Nephron progenitor cell (in vitro differentiated cells): ENCODE data around the gene GATA5.

Experiments
- DNase-seq: peaks from one replicate; pipeline ENCODE4 v3.0.0; 2021
- H3K27ac Mint-ChIP-seq: 2 replicates; pipeline ENCODE4 v1.8.0; 2021; ENCODE audit warnings: mild to moderate bottlenecking, moderate library complexity, mixed read lengths
- H3K27me3 Mint-ChIP-seq: 2 replicates; pipeline ENCODE4 v1.8.0; 2021; ENCODE audit warnings: mild to moderate bottlenecking, low read depth, mixed read lengths; ENCODE audit not compliant: poor library complexity
- H3K36me3 Mint-ChIP-seq: 2 replicates; pipeline ENCODE4 v1.8.0; 2021; ENCODE audit warnings: low read depth, mixed read lengths
- H3K4me1 Mint-ChIP-seq: 2 replicates; pipeline ENCODE4 v1.8.0; 2021; ENCODE audit warnings: mixed read lengths
- H3K4me3 Mint-ChIP-seq: 2 replicates; pipeline ENCODE4 v1.8.0; 2021; ENCODE audit warnings: mild to moderate bottlenecking, moderate library complexity, mixed read lengths
- H3K9me3 Mint-ChIP-seq: 2 replicates; pipeline ENCODE4 v1.8.0; 2021; ENCODE audit warnings: mild to moderate bottlenecking, moderate library complexity, mixed read lengths
- CTCF ChIP-seq: fragments of 200-600 bp; sonication (generic); IDR thresholded peaks from 2 replicates; pipeline ENCODE4 v1.5.0; 2021; ENCODE audit warnings: antibody characterized with exemption

GATA5 gene

DNA sequence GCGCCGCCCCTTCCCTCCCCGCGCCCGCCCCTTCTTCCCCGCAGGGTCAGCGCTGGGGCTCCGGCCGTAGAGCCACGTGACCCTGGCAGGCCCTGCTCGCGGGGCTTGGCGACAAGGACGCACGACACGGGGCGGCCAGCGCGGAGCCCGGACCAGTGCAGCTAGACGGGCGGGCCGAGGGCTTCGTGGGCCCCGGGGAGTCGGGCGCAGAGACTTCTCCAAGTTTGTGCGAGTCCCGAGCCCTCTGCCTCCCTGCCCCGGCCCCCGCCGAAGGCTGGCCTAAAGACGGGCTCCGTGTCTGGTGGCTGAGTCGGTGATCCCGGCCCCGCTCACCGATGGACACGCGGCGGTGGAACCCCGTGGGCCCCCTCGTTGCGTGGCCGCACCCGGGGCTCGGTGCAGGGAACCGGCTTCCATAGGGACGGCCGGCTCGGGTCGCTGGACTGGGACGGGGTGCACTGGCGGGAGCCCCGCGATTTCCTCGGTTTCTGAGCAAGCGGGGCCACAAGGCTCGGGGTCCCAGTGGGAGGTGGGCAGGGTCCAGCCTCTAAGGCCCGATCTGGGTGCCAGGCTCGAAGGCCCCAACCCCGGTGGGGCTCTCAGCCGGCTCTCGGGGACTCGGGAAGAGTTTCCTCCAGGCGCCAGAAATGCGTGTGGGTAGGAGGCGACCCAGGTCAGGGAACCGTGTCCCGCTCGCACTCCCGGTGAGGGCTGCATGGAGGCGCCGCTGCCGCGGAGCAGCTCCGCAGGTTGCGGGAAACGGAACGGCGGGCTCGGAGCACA, 452 bp upstream of the GATA5 start:
- DNase-seq, result peak; percentile 76
- H3K27ac Mint-ChIP-seq, result no peak overlapping the region
- H3K36me3 Mint-ChIP-seq, result no peaks in the 10 kb centered on the region
- no peaks in the 10 kb centered on the region for H3K9me3 Mint-ChIP-seq
- TF ChIP-seq CTCF, result no peak
- H3K4me3 Mint-ChIP-seq, result peak overlapping the region; percentile 75
- peaks cover 42% of the 10 kb centered on the region for H3K4me1 Mint-ChIP-seq
- peaks cover 65% of the 10 kb centered on the region for H3K27me3 Mint-ChIP-seq

DNA sequence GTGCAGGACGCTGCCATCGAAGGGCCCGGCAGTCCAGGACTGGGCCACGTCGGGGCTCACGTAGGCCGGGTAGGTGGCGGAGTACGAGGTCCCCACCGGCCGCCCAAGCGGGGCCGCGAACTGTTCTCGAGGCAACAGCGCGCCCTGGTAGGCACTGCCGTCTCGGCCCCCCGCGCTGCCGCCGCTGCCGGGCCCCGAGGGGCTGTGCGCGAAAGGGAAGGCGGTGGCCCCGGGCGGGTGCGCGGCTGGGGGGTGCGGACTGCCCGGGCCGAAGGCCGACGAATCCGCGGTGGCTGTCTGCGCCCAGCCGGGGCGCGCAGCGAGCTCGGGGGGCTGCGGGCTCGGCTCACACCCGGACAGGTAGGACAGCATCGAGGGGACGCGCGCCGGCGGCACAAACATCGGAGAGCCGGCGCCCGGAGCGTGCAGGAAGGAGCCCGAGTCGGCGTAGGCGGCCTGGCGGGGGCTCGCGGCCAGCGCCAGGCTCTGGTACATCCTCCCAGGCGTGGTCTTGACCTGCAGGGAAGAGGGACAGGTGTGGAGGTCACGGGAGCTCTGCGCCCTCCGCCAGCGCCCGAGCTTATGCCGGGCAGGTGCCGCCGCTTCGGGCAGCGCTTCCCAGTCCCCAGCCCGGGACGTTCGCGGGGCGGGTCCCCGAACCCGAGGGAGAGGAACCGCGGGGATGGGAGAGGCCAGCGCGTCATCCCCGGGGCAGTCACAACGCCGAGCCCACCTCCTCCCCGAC, 596 bp downstream of the GATA5 start:
- Mint-ChIP-seq H3K9me3 (no peaks in the 10 kb centered on the region), H3K36me3 (no peaks in the 10 kb centered on the region), H3K4me1 (peaks cover 46% of the 10 kb centered on the region), H3K27me3 (peaks cover 60% of the 10 kb centered on the region), H3K27ac (no peak overlapping the region), H3K4me3 (no peak overlapping the region)
- no peak for TF ChIP-seq CTCF
- peak; percentile 46 for DNase-seq

- no peak for TF ChIP-seq CTCF
- peak overlapping the region; percentile 73 for H3K4me3 Mint-ChIP-seq
Observed at GRCh38 chr20:62474604-62475026, 1.2 kb downstream of the GATA5 start.

DNA sequence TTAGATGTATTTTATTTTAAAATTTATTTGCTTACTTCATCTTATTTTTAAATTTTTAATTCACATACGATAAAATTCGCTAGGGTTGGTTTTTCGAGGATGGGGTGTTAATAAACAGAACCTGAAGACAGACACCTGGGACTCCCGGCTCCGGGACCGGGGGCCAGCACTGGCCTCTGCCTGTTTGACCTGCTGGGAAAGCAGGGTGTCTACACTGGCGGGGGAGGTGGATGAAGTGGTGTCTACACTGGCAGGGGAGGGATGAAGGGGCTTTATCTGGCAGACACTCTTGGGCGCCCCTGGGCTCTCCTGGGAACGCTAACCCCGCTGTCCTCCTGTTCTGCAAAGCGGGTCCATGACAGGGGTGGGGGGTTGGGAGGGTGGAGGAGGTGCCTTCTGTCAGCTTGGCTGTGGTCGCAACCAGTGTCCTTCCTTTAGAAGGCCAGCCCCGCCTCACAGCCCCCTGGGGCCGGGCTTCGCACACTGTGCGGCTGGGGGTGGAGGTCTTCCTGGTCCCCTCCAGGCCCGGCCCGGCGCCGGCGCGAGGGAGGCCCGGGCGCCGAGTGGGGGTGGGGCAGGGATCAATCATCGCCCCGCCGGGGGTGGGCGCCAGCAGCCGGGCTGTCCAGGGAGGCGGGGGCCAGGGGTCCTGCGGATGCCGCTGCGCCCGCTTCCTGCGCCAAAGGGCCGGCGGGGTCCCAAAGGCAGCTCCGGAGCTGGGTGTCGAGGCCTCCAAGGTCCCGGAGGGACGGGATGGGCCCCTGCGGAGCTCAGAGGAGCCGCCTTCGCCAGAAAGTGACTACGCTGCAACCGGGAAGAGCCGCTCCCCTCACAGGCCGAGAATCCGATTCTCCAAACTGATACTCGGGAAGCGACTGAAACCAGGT, 1.8 kb downstream of the GATA5 start:
- Mint-ChIP-seq H3K9me3 (no peaks in the 10 kb centered on the region), H3K27ac (no peak overlapping the region), H3K36me3 (no peaks in the 10 kb centered on the region), H3K4me3 (peak overlapping the region; percentile 73), H3K4me1 (peaks cover 50% of the 10 kb centered on the region), H3K27me3 (peaks cover 50% of the 10 kb centered on the region)
- TF ChIP-seq CTCF, result no peak
- peak; percentile 75 for DNase-seq

More at GRCh38 chr20:62474604-62475026, 1.2 kb downstream of the GATA5 start:
- Mint-ChIP-seq H3K27me3 (peaks cover 56% of the 10 kb centered on the region), H3K4me1 (peaks cover 50% of the 10 kb centered on the region), H3K27ac (no peak overlapping the region), H3K36me3 (no peaks in the 10 kb centered on the region), H3K9me3 (no peaks in the 10 kb centered on the region)
- no peak for DNase-seq

DNA sequence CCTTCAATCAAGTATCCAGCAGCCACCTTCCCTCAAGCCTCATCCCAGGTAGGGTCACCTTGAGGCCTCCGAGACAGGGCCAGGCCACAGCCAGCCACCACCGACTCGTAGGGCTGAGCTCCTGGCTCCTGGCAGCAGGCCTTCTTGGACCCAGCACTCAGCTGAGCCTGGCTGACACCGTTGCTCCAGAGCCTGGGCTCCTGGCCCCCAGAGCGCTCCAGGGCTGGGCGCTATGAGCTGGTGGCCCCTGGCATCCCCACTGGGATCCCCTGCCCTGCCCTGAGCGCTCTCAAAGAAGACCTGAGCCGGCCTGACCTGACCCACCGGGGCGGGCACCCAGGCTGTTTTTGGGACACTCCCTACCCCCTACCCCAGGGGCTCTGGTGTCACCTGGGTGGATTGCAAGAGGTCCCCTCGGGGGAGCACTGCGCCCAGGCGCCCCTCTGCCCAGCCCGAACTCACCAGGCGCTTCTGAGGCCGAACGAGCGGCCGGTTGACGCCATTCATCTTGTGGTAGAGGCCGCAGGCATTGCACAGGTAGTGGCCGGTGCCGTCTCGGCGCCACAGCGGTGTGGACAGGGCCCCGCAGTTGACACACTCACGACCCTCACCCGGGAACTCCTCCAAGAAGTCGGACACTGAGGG, 2.7 kb downstream of the GATA5 start:
- Mint-ChIP-seq H3K9me3 (no peaks in the 10 kb centered on the region), H3K27me3 (peaks cover 43% of the 10 kb centered on the region), H3K4me3 (peak overlapping the region; percentile 32), H3K27ac (no peak overlapping the region), H3K36me3 (no peaks in the 10 kb centered on the region), H3K4me1 (peaks cover 44% of the 10 kb centered on the region)
- no peak for DNase-seq
- TF ChIP-seq CTCF, result no peak
